DMS153 (cell line): ENCODE results near the gene NDUFA8.

ENCODE experiments used
- DNase-seq: peaks from one replicate; lab custom pipeline; 2025; lab: John Stamatoyannopoulos, UW

The NDUFA8 gene

DNA sequence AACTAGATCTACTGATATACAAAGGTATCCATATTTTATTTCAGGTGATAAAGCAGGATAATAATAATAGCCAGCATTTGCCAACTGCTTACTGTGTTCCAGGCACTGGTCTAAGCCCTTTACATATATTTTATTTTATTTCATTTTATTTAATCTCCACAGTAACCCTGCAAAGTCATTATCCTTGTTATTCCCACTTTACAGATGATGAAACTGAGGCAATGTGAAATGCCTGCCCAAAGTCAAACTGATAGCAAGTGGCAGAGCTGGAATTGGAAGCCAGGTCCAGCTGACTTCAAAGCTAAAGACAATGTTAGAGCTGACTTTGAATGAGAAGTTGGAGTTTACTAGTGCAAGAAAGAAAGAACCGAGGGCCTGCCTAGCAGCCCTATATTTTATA lies 25.0 kb upstream of the NDUFA8 start:
- no peak for DNase-seq

DNA sequence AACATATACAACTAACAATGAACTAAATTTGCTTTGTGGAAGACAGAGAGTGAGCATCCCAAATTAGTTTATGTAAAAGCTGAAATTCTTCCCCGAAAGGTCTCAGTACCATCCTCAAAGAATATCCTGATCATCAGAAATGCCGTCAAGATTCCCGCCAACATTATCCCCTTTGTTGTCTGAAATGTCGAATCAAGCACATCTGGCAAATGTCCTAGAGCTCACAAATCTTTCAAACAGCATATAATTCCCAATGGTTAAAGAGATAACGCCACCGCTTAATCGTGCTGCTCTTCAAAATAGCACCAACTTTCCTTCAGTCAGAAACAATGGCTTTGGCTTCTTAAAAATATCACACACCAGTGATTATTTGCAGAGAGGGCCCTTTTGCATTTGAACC lies 23.9 kb upstream of the NDUFA8 start:
- no peak for DNase-seq

DNA sequence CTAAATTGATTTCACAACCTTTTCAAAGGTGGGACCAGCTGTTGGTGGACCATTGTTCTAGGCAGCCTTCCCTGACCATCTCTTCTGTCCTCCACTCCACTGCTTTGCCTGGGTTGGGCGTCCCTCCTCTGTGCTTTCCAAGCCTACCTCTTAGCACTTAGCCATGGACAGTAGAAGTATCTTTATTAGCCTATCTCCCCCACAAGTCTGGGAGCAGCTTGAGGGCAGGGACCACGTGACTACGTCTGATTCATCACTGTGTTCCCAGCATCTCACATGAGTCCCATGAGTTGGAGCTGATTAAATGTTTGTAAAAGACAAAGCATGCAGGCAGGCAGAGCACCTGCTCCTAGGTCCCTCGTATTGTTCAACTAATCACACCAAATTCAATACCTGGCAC lies 21.1 kb upstream of the NDUFA8 start:
- DNase-seq = no peak

DNA sequence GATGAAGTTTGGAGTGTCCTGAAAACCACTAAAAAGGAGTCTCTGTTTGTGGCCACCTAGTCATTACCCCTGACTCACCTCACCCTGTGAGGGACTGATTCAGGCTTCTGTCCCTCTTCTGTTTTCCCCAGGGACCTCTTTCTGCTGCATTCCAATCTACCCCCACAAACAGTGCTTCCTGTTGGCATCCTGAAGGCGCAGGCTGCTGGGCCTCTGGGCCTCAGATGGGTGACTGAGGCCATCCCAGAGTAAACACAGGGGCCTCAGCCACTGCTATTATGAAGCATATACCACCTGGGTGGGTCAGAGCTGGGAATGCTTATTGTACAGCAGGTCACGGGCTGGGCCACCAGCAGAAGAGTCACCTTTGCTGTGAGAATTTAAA lies 20.1 kb upstream of the NDUFA8 start:
- no peak for DNase-seq

DNA sequence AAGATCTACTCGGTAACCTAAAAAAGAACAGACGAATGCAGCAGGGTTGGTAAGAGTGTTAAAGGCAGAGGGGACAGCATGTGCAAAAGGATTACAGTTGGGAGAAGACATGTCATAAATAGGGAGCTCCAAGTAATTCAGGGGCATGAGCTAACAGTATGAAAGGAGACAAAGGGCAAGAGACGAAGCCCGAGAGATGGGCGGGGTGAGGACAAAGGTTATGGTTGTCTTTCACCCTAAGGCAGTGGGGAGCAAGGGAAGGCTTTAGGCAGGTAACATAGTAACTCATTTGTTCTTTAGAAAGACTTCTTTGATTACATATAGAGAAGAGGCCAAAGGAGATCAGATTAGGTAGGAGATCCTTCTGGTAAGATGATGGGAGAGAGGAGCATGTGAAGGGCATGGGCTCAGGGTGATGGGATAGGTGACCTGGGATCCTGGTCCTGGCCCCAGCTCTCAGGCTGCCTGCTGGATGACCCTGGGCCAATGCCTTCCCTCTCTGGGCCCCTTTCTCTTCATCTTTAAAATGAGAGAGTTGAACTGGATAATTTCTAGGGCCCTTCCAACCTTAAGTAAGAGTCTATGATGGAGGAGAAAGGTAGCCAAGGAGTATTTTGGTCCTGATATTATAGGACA lies 19.6 kb upstream of the NDUFA8 start:
- no peak for DNase-seq

DNA sequence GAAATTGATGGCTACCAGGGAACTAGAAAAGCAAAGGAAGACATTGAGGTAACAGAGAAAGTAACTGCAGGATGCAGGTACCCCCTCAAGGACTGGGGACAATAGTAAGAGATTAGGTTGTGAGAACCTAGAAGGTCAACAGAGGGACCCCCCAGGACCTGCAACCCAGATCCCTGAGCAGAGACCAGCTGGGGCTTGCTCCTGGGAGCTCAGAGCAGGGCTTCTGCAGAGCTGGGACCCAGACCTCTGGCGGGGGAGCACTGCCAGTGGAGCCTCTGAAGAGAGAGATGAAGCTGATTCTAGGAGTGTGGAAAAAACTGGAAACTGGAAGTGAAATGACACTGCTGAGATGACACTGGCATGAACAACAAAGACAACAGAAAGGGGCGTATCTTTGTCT lies 17.3 kb upstream of the NDUFA8 start:
- no peak for DNase-seq

DNA sequence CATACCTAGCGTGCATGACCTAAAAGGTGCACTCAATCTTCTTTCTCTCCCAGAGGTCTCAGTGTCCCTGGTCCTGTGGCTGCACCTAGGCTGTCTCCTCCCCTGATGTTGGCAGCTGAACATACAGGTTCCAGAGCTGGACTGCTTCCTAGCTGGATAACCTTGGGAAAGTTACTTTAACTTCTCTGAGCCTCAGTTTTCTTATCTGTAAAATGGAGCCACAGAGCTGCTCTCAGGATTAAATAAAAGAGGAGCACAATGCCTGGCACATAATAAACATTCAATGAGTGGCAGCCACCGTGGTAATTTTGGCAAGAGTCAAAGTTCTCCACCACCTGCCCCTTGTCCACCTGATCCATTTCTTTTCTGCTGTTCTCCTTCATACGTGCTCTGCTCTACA lies 14.1 kb upstream of the NDUFA8 start:
- DNase-seq = no peak

DNA sequence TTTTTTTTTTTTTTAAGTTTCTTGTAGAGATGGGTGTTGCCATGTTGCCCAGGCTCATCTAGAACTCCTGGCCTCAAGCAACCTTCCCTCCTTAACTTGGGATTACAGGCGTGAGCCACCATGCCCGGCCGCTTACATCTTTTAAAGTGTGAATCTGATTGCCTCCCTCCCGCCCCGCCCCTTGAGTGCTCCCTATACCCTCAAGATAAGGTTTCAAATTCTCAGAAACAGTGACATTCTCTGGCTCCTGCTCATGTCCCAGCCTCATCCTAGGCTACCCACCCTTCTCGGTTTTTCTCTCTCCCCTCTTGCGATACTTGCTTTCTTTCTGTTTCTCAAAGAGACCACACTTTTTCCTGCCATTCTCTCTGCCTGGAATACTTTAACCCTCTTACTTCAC lies 12.6 kb upstream of the NDUFA8 start:
- DNase-seq = no peak

DNA sequence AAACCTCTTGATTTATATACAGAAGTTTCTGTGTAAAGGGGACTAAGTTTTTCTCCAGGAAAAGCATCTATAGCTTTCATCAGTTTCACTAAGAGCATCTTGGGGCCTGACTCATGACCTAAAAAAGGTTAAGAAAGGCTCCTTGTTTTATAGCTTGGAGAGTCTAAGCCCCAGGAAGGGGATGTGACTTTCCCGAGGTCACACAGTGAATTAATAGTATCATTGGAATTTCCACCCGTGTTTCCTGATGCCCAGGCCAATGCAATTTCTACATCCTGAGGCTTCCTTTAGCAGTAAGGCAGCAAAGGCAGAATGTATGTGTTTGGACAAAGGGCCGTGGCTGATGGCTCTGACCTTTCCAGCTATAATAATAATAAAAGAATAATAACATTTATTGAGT lies 8.8 kb upstream of the NDUFA8 start:
- no peak for DNase-seq

DNA sequence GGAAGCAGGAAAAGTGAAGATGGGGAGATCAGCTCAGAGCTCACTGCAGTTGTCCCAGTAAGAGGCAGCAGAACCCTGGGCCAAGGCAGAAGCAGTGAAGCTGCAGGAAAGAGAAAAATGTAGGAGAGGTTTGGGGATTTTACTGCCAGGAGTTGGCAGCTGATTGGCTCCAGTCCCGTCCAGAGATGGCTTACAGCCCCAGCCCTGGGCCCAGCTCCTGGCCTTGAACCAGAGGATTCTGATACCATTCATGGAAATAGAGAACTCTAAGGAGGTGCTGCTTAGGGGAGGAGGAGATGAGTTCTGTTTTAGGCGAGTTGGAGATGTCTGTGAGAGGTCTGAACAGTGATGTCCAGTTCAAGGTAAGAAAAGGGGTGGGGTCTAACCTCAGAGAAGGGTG lies 4.7 kb upstream of the NDUFA8 start:
- no peak for DNase-seq

DNA sequence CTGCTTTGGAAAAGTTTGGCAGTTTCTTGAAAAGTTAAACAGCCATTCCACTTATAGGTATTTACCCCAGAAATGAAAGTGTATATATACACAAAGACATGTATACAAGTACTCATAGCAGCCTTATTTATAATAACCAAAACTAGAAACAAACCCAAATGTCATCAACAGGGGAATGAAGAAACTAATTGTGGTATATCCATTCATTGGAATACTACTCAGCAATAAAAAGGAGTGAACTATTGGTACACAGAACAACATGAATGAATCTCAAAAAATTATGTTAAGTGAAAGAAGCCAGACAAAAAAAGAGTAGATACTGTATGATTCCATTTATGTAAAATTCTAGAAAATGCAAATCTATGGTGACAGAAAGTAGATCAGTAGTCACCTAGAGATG lies 2.8 kb upstream of the NDUFA8 start:
- no peak for DNase-seq

DNA sequence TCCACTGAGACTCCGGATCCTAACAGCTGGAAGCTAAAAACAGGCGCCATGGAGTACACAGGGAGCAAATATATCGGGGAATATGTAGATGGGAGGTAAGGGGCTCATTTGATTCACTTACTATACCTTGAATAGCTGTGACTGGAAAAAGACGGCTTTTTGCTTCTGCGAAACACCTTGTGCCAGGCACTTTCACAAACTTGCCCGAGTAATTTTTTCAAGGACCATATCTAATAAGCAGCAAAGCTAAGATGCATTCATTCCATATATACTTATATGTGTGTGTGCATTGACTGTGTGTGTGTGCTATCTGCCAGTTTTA lies 307 bp upstream of the NDUFA8 start:
- DNase-seq = no peak

DNA sequence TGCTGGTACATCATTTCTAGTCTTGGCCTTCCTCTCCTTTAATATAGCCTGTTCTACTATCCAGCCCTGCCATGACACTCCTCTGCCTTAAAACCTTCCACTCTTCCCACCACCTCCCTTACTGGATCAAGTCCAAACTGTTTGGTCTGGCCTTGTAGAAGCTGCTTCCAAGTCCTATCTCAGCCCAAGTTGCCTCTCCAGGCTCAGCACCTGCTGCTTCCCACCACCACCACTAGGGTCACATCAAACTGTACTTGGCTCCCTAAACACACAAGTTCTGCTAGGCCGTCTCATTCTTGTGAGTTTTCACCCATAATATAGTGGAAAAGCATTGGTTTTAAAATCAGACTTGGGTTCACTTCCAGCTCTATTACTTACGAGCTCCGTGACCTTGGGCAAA lies 1.4 kb downstream of the NDUFA8 start:
- DNase-seq = no peak

DNA sequence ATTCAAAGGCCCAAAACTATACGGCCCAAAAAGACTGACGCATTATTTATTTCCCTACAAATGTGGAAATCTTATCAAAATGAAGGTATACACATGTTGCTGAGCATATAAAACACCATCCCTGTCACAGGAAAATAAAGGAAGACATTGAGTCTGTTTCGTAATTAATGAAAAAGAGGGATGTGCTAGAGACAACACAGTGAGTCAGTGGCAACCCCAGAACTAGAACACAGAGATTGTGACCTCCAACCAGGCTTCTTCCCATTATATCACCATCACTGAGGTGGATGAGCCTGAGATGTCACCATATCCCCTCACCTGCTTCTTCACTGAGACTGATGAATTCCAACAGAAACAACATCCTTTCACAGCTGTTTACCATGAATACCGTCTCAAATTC lies 3.8 kb downstream of the NDUFA8 start:
- DNase-seq = no peak

DNA sequence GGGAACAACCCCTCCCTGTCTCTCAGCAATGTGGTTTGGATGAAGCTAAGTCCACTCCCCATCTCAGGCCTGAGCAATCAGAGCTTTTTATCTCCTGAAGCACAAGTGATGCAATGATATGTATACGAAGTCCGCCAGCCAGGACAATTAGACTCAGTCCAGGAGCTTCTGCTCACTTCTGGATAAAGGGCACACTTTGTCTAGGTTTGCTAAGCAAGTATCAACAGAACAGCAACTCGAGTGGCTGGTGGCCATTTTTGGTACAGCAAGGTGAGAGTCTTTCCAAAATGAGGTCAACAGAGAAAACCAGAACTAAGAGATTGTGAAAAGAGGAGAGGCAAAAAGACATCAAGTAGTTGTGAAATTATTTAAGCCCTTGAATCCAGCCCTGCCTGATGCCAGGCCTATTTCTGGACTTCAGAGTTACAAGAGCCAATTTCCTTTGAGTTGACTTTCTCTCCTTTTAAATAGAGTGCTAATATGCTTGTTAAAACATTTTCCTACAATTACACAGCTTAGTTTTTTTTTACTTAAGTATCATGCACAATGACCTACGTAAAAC lies 8.2 kb downstream of the NDUFA8 start:
- DNase-seq = no peak

DNA sequence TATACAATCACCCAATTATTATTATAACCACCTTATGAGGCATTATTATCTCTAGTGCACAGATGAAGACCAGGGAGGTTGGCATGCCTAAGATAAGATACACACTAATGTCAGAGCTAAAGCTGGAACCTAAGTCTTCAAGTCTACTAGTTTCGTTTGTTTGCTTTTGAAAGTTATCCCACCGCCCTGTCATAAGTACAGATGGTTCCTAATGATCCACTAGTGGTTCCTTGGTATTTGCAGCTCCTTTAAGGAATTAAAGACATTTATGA lies 14.1 kb downstream of the NDUFA8 start:
- no peak for DNase-seq

DNA sequence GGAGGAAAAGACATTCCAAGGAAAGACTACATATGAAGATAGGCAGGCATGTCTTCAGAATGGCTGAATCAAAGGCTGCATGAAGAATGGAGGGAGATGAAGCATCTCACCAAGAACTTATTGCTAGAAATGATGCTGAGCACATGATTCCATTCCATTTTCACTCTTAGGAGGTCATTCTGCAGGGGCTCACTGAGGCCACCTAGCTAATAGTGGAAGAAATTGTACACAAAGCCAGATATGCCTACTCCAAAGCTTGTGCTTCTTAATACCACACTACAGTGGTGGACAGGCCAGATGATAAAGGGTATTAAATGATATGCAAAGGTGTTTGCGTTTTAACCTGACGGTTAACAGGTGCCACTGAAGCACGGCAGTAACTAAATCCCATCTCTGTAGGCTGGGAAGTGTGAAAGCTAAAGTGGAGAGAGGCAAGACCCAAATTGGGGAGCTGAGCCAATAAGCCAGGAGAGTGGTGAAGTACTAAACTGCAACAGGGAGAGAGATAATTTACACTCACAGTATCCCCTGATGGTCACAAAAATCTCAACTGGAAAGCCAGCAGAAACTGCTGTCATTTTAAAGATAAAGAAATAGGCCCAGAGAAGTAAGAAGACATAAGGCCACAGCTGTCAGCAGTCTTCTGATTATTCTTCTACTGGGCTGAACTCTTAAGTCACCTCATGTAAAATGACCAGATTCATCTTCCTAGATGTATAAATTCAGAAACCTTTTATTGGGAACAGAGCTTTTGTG lies 14.6 kb downstream of the NDUFA8 start:
- no peak for DNase-seq

DNA sequence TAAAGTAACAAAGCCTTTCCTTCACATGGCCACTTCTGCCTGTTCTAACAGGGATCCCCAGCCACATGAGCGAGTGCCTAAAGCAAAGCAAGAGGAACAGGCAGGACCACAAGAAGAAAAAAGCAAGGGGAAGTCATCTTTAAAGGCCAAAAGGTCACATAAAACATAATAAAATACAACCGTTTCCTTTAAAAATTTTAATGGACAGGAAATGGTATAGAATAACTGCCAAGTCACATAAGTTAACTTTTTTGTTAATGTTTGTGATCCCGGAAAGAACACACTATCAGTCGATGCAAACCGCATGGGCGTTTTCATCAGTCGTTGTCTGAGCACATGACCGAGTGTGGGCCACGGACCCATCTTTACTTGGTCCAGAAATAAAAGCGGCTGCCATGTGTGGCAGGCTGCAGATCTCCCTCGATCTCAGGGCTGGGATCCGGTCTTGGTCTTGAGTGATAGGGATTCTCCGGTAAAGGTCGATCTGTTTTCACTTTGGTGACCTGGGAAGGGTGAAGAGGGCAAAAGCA lies 15.6 kb downstream of the NDUFA8 start:
- DNase-seq = no peak

DNA sequence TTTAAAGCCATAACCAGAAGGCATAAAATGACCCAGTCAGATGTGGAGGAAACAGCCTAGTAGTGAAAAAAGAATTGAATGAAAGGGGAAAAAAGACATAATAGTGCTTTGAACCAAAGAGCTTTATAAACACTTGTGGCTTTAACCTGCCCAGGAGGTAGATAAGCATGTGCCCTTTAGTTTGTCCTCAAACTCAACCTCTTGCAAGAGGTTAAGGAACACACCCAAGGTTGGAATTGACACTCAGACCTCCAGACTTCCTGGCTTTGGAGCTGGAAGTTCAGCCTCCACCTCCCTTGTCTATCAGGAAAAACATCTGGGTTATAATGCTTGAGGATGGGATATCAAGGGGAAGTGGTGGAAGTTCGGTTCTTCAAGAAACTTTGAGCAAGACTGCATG lies 16.3 kb downstream of the NDUFA8 start:
- no peak for DNase-seq

DNA sequence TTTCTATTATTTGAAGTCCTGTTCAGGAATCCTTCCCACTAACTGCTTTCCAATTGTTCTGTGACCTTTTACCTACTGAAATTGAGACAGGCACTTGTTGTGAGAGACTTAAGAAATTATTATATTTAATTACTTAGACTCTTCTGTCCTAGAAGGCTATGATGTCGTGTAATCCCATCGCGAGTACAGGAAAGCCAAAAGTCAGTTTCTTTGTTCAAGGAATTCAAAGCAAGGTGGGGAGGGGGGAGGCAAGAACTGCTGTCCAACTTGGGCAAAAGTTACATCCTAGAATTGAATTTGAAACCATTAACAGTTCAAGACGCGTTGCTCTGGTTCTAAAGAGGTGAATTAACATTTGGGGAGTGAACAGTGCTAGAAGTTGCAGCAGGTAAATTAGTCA lies 17.9 kb downstream of the NDUFA8 start:
- DNase-seq = no peak

DNA sequence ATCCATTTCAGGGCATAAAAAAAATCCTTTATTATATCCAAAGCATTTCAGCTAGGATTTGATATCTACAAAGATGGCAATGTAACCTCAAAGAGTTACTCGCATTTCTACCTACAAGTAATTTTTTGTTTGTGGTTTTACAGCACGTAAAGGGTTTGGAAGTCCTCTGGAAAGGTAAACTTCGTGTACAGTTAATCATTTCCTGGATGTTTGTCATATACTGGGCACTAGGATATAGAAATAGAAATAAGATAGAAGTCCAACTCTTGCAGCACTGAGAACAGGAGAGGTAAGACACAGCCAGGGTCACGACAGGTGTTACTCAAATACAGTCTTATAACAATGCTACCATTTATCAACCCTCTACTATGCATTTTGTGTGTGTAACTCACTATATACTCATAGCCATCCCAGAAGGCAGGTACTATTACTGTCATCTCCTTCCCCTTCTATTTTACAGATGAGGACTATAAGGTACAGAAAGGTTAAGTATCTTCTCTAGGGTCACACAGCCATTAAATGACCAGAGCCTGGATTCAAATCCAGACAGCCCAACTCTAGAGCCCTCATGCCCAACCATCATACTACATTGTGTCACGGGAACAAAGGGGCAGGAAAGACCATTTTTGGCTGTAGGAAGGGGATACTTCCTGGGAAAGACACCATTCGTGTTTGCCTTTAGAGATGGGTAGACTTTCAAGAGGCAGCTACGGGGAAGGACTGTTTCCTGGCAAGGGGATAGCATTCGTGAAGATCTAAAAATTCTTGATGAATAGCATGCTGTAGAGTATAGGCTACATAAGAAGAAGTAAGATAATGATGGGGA lies 19.0 kb downstream of the NDUFA8 start:
- DNase-seq = no peak

DNA sequence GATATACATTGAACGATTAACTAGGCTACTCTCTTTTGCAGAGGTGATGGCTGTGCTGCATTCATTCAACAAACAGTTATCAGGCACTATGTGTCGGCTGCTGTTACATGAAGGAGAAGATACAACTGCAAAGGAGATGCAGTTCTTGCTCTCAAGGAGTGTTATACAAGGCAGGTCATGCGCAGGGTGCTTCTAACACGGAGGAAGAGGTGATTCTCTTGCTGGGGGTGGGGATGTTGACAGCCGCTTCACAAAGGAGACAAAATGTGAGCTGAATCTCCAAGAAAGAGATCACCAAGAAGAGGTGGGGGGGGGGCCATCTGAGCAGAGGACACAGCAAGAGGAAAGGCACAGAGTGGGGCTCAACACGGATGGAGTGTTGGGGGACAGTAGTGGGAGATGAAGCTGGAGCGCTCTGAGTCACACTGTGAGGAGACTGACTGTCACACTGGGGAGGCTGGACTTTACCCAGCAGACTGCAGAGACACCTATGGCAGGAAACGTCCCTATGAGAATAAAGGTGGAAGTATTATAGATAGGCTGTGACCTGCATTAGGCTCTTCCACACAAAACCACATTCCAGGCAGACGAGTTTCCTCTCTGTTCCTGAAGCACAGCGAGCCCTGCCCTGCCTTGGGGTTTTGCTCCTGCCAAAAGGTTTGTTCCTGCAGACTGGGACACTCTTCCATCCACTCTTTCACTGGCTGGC lies 20.9 kb downstream of the NDUFA8 start:
- no peak for DNase-seq

DNA sequence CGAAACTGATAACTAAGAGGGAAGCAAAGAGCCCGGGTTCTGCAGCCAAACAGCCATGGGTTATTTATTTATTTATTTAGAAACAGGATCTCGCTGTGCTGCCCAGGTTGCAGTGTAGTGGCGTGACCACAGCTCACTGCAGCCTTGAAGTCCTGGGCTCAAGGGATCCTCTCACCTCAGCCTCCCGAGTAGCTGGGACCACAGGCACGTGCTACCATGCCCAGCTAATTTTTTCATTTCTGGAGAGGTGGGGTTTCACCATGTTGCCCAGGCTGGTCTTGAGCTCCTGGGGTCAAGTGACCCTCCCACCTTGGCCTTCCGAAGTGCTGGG lies 24.1 kb downstream of the NDUFA8 start:
- DNase-seq = no peak
